SU-DHL-6 (cell line): Measurements from ENCODE around the gene PTGDS.
A peak's percentile ranks its signal among the peaks of the same experiment; 100 is the strongest.

Experiments
- H2AFZ ChIP-seq: fragments of 200-600 bp; sonication (generic); 2 replicates; pipeline ENCODE4 v1.6.1; 2014; ENCODE audit warnings: low read depth, mild to moderate bottlenecking, moderate library complexity, mixed read lengths, antibody characterized with exemption, low read length; ENCODE audit not compliant: severe bottlenecking
- H3F3A ChIP-seq: fragments of 200-600 bp; shearing (Covaris generic); 2 replicates; pipeline ENCODE4 v1.6.0; 2016; ENCODE audit warnings: antibody characterized with exemption, mild to moderate bottlenecking; ENCODE audit not compliant: insufficient read depth
- H3K27ac ChIP-seq: fragments of 200-600 bp; sonication (generic); 2 replicates; pipeline ENCODE4 v1.5.1; 2016; ENCODE audit warnings: low read depth, mild to moderate bottlenecking, low read length, moderate library complexity, mixed read lengths
- H3K27me3 ChIP-seq: fragments of 200-600 bp; sonication (generic), shearing (Covaris generic); 2 replicates; pipeline ENCODE4 v1.6.0; 2014; ENCODE audit warnings: mild to moderate bottlenecking, low read length
- H3K36me3 ChIP-seq: fragments of 200-600 bp; sonication (generic); 2 replicates; pipeline ENCODE4 v1.6.1; 2014; ENCODE audit warnings: mild to moderate bottlenecking, low read length, mixed read lengths
- H3K4me2 ChIP-seq: fragments of 300-600, 200-600 bp; shearing (Covaris generic), sonication (generic); 2 replicates; pipeline ENCODE4 v1.6.0; 2014; ENCODE audit warnings: low read length, low read depth, mild to moderate bottlenecking; ENCODE audit not compliant: poor library complexity, severe bottlenecking
- H3K4me3 ChIP-seq: fragments of 200-600 bp; sonication (generic); 2 replicates; pipeline ENCODE4 v1.5.1; 2014; ENCODE audit warnings: antibody characterized with exemption, low read length, mild to moderate bottlenecking, mixed read lengths; ENCODE audit not compliant: insufficient read depth, poor library complexity, severe bottlenecking
- H3K79me2 ChIP-seq: fragments of 200-600 bp; sonication (generic); 2 replicates; pipeline ENCODE4 v1.6.1; 2014; ENCODE audit warnings: mild to moderate bottlenecking, low read length, moderate library complexity; ENCODE audit not compliant: insufficient read depth
- H3K9ac ChIP-seq: fragments of 200-600 bp; sonication (generic); 2 replicates; pipeline ENCODE4 v1.7.0; 2014; ENCODE audit warnings: mild to moderate bottlenecking, low read length
- H3K9me2 ChIP-seq: fragments of 200-600 bp; sonication (generic); replicated peaks from 2 replicates; pipeline ENCODE4 v1.6.1; 2014; ENCODE audit warnings: low read length; ENCODE audit not compliant: insufficient read depth
- H3K9me3 ChIP-seq: fragments of 200-600 bp; sonication (generic); 2 replicates; pipeline ENCODE4 v1.6.1; 2014; ENCODE audit warnings: low read length, mixed read lengths; ENCODE audit not compliant: insufficient read depth
- H4K20me1 ChIP-seq: fragments of 200-600 bp; sonication (generic); 2 replicates; pipeline ENCODE4 v1.6.1; 2014; ENCODE audit warnings: low read depth, mild to moderate bottlenecking, antibody characterized with exemption, low read length, moderate library complexity, mixed read lengths
- CTCF ChIP-seq: fragments of 200-600 bp; sonication (generic); IDR thresholded peaks from one replicate; pipeline ENCODE4 v1.5.1; 2017; ENCODE audit warnings: antibody characterized with exemption, mild to moderate bottlenecking, low read length, moderate library complexity; ENCODE audit not compliant: insufficient read depth, poor library complexity, severe bottlenecking
- EZH2phosphoT487 ChIP-seq: fragments of 200-600 bp; sonication (generic), shearing (Covaris generic); conservative IDR thresholded peaks from 2 replicates; pipeline ENCODE4 v1.6.1; 2018; ENCODE audit warnings: mild to moderate bottlenecking, antibody characterized with exemption, low read length, moderate library complexity, mixed read lengths

The PTGDS gene

GRCh38 chr9:136942112-136942880 is 35.0 kb upstream of the PTGDS start:
- H3K4me2 ChIP-seq, result no peak overlapping the region

GRCh38 chr9:136942881-136943230 is 34.4 kb upstream of the PTGDS start:
- H3K27ac ChIP-seq, result no peak overlapping the region
- no peaks in the 10 kb centered on the region for H3K9me2 ChIP-seq
- H3K4me3 ChIP-seq, result no peak overlapping the region
- H4K20me1 ChIP-seq, result no peaks in the 10 kb centered on the region
- H2AFZ ChIP-seq, result no peak overlapping the region
- no peak for TF ChIP-seq EZH2phosphoT487
- H3K4me2 ChIP-seq, result no peak overlapping the region
- peaks cover 8% of the 10 kb centered on the region for H3K79me2 ChIP-seq
- H3F3A ChIP-seq, result no peaks in the 10 kb centered on the region
- H3K9me3 ChIP-seq, result no peaks in the 10 kb centered on the region
- H3K27me3 ChIP-seq, result no peaks in the 10 kb centered on the region
- H3K36me3 ChIP-seq, result no peaks in the 10 kb centered on the region
- H3K9ac ChIP-seq, result no peak overlapping the region

More at GRCh38 chr9:136942112-136942880, 35.0 kb upstream of the PTGDS start:
- Histone ChIP-seq H3K27me3 (no peaks in the 10 kb centered on the region), H3K9ac (no peak overlapping the region), H3K4me3 (no peak overlapping the region), H4K20me1 (no peaks in the 10 kb centered on the region), H3K9me2 (no peaks in the 10 kb centered on the region), H3K79me2 (peaks cover 8% of the 10 kb centered on the region), H3K9me3 (no peaks in the 10 kb centered on the region), H3F3A (no peaks in the 10 kb centered on the region; the same call in 1 of the 2 replicates), H2AFZ (no peak overlapping the region), H3K27ac (no peak overlapping the region), H3K36me3 (no peaks in the 10 kb centered on the region)
- no peak for TF ChIP-seq EZH2phosphoT487

DNA sequence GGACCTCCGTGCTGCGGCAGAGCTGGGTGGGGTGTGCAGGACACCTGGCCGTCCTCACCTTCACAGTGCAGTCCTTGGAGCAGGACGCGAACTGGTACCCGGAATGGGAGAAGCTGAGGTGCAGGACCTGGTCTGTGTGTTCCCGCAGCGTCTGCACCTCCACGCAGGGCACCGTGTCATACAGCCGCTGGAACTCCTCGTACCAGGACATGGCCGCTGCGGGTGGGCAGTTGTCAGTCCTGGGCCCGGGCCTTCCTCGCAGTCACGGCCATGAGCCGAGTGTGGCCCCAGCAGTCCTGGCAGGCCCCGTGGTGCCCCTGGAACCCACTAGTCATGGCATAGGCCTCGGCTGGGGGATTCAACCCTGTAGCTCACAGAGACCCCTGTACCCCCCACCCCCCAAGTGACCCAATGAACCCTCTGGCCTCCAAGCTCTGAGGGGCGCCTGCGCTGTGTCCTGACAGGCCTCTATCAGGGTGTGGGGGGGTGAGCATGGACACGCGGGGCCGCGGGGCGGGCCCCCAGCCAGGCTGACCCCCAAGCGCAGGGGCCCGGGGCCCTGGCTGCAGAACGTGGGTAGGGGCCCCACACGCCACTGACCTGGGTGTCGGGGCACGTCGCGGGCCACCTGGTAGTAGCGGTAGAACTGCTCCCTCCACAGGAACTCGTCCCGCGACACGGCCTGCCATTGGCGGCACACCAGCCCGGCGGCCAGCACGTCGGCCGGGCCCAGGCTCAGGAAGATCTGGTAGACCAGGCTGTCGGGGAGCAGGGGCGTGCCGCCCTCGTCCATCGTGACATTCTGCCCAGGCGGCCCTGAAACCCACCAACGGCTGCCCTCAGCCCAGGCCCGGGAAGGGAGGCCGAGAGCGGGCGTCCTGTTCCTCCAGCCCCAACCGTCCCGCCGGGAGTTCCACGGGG is 33.8 kb upstream of the PTGDS start:
- Histone ChIP-seq H3K27ac (peak overlapping the region; percentile 69), H3K79me2 (peaks cover 8% of the 10 kb centered on the region), H3K36me3 (no peaks in the 10 kb centered on the region), H3F3A (no peaks in the 10 kb centered on the region), H3K4me2 (peak overlapping the region; percentile 57), H3K27me3 (no peaks in the 10 kb centered on the region), H3K4me3 (peak overlapping the region; percentile 88), H3K9me2 (no peaks in the 10 kb centered on the region), H4K20me1 (no peaks in the 10 kb centered on the region), H2AFZ (no peak overlapping the region), H3K9ac (peak overlapping the region; percentile 94), H3K9me3 (no peaks in the 10 kb centered on the region)
- TF ChIP-seq EZH2phosphoT487 (no peak), CTCF (no peak)

- Histone ChIP-seq H2AFZ (no peak overlapping the region), H3K27me3 (no peaks in the 10 kb centered on the region), H3K27ac (peak overlapping the region; percentile 69), H3K9ac (peak overlapping the region; percentile 94), H3K79me2 (peaks cover 8% of the 10 kb centered on the region), H4K20me1 (no peaks in the 10 kb centered on the region), H3K9me3 (no peaks in the 10 kb centered on the region), H3F3A (no peaks in the 10 kb centered on the region), H3K9me2 (no peaks in the 10 kb centered on the region), H3K4me3 (peak overlapping the region; percentile 88), H3K36me3 (no peaks in the 10 kb centered on the region), H3K4me2 (peak overlapping the region; percentile 57)
- TF ChIP-seq EZH2phosphoT487 (no peak), CTCF (no peak)
Measured at GRCh38 chr9:136944212-136944518, 33.1 kb upstream of the PTGDS start.
